HG03060 (cell line): Measurements from ENCODE around the gene TEX9.
"Not testable (repeated sequence)": the region's sequence is repeated elsewhere in the genome, so short reads cannot be mapped to it uniquely, and the experiment has no call there.

Experiments
- ATAC-seq: cut with Tn5 transposase; IDR thresholded peaks from one replicate; pipeline ENCODE4 v1.9.1; 2021; ENCODE audit warnings: low read depth, moderate number of reproducible peaks; ENCODE audit not compliant: unreplicated experiment

TEX9 gene

GRCh38 chr15:56361987-56362386 is 3.2 kb upstream of the TEX9 start:
- ATAC-seq: no peak

- ATAC-seq: no peak
Measured at GRCh38 chr15:56366211-56366610, 985 bp downstream of the TEX9 start.

GRCh38 chr15:56367156-56367555 is 1.9 kb downstream of the TEX9 start:
- no peak for ATAC-seq

- no peak for ATAC-seq
Measured at GRCh38 chr15:56369234-56369633, 4.0 kb downstream of the TEX9 start.

- ATAC-seq: peak; percentile 78
Measured at GRCh38 chr15:56371495-56372147, 6.4 kb downstream of the TEX9 start.

- ATAC-seq: not testable (repeated sequence)
Measured at GRCh38 chr15:56374693-56375092, 9.5 kb downstream of the TEX9 start.

GRCh38 chr15:56377822-56378221 is 12.6 kb downstream of the TEX9 start:
- ATAC-seq: not testable (repeated sequence)

GRCh38 chr15:56383010-56383409 is 17.8 kb downstream of the TEX9 start:
- ATAC-seq: no peak

GRCh38 chr15:56385908-56386307 is 20.7 kb downstream of the TEX9 start:
- no peak for ATAC-seq

- ATAC-seq: no peak
Measured at GRCh38 chr15:56390739-56391267, 25.6 kb downstream of the TEX9 start.

GRCh38 chr15:56393277-56393676 is 28.1 kb downstream of the TEX9 start:
- ATAC-seq: no peak

GRCh38 chr15:56394909-56395308 is 29.7 kb downstream of the TEX9 start:
- ATAC-seq: no peak

GRCh38 chr15:56397325-56397724 is 32.1 kb downstream of the TEX9 start:
- not testable (repeated sequence) for ATAC-seq

GRCh38 chr15:56399209-56399608 is 34.0 kb downstream of the TEX9 start:
- ATAC-seq: not testable (repeated sequence)

- ATAC-seq: no peak
Measured at GRCh38 chr15:56410721-56411120, 45.5 kb downstream of the TEX9 start.

- no peak for ATAC-seq
Measured at GRCh38 chr15:56411122-56411749, 46.0 kb downstream of the TEX9 start.

- ATAC-seq: not testable (repeated sequence)
Measured at GRCh38 chr15:56413114-56413733, 48.0 kb downstream of the TEX9 start.

- no peak for ATAC-seq
Measured at GRCh38 chr15:56425276-56425675, 60.0 kb downstream of the TEX9 start.

GRCh38 chr15:56425976-56426375 is 60.8 kb downstream of the TEX9 start:
- no peak for ATAC-seq

- peak; percentile 49 for ATAC-seq
Measured at GRCh38 chr15:56428821-56429458, 63.7 kb downstream of the TEX9 start.

GRCh38 chr15:56432304-56432703 is 67.1 kb downstream of the TEX9 start:
- ATAC-seq: no peak
